ENCODE measurements around the gene UBQLN4.
"Not testable (repeated sequence)": the region's sequence is repeated elsewhere in the genome, so short reads cannot be mapped to it uniquely, and the experiment has no call there.

Gene UBQLN4

DNA sequence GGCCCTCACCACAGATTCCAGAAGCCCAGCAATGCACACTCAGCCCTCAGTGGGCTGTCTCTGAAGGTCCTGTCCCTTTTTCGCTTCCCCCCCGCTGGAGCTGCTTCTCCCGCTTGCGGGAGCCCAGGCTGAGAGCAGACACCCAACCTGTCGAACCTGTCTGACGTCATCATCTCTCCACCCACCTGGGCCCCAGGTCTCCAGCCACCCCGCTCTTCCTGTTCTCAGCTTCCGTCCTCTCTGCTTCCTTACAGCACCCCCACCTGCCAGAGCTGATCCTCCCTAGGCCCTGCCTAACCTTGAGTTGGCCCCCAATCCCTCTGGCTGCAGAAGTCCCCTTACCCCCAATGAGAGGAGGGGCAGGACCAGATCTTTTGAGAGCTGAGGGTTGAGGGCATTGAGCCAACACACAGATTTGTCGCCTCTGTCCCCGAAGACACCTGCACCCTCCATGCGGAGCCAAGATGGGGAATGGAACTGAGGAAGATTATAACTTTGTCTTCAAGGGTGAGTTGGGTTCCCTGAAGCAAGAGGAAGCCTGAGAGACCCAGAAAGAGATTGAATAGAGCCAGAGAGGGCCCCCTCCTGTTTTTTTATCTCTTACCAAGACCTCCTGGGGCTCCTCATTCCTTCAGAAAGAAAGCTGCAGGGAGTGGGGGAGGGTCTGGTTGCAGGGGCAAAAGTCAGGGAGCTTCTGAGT, 7.5 kb upstream of the UBQLN4 start, which contains the start of gene RAB25:
TSS of gene RAB25 (plus strand) at position 224 of the 700 bp plus-strand sequence. CDS start at position 465, 241 bp downstream.
- DNase-seq (ENCODE audit: low spot score): no peak

DNA sequence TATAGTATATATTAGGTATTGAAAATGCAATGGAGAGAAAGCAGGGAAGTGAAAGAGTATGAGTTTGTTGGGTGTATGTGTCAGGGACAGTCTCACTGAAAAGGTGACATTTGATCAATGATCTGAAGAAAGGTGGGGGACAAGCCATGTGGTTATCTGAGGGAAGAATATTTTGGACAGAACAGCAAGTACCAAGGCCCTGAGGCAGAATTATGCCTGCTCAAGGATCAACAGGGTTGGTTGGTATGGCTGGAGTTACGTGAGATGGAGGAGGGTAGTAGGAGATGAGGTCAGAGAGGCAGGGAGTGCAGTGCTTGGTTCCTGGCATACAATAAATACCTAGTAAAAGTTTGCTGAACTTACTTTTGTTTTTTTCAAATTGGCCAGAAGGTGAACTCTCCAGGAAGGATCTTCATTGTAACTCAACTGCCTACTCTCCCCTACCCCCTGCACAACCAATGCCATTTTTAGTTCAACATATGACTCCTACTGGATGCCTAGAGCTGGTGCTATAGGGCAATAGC, 2.8 kb upstream of the UBQLN4 start:
- DNase-seq (ENCODE audit: low spot score): no peak

DNA sequence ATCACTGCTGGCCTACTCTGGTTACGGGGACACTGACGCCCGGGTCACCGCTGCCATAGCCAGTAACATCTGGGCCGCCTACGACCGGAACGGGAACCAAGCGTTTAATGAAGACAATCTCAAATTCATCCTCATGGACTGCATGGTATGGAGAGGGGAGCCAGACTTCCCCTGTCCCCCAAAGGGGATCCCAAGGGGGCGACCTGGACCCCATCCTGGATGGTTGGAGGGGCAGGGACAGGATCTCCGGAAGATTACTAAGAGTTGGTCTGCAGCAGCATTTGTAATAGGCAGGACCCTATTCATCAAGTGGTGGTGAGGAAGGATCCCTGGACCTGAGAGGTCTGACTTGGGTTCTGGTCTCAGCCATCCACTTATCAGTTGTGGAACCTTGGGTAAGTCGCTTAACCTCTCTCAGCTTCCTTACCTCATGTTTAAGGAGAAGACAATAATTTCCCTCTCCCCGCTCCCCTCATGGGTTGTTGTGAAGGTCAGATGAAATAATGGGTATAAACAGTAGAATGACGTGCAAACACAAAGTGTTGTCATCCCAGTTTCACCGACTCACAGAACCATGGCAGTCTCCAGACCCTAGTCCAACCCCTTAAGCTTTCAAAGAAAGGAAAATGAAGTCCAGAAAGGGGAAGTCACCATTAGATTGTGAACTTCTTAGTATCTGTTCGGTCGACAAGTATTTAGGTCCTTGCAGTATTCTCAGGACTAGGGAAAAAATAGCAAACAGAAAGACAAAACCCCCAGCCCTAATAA, 1.9 kb upstream of the UBQLN4 start:
- no peak for DNase-seq (ENCODE audit: low spot score)

DNA sequence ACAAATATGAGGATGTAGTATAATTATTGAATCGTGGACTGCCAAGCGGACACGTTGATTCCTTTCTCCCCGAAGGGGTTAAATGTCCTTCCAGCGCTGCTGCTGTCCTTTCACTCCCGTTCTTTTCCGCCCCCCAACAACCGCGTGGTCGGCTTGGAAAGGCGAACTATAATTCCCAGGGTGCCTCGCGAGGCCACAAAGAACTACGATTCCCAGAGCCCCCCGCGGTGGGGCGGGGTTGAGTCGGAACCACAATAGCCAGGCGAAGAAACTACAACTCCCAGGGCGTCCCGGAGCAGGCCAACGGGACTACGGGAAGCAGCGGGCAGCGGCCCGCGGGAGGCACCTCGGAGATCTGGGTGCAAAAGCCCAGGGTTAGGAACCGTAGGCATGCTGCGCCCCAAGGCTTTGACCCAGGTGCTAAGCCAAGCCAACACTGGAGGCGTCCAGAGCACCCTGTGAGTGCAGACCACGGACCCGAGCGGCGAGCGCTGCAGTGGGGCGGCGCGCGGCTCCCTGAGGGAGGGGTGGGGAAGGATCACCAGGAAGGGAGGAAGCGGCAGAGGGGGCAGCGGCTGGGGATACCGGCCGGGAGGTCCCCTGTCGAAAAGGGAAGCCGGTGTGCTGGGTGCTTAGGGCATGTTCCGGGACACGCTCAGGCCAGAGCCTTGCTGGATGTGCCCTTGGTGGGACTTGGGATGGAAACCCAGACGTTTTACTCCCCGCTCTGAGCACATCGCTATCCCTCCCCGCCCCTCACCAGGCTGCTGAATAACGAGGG, 1.1 kb upstream of the UBQLN4 start, which contains the start of gene LAMTOR2:
TSS of gene LAMTOR2 (plus strand) at position 283 of the 781 bp plus-strand sequence. CDS start at position 391, 108 bp downstream.
- DNase-seq (ENCODE audit: low spot score): peak; percentile 94

DNA sequence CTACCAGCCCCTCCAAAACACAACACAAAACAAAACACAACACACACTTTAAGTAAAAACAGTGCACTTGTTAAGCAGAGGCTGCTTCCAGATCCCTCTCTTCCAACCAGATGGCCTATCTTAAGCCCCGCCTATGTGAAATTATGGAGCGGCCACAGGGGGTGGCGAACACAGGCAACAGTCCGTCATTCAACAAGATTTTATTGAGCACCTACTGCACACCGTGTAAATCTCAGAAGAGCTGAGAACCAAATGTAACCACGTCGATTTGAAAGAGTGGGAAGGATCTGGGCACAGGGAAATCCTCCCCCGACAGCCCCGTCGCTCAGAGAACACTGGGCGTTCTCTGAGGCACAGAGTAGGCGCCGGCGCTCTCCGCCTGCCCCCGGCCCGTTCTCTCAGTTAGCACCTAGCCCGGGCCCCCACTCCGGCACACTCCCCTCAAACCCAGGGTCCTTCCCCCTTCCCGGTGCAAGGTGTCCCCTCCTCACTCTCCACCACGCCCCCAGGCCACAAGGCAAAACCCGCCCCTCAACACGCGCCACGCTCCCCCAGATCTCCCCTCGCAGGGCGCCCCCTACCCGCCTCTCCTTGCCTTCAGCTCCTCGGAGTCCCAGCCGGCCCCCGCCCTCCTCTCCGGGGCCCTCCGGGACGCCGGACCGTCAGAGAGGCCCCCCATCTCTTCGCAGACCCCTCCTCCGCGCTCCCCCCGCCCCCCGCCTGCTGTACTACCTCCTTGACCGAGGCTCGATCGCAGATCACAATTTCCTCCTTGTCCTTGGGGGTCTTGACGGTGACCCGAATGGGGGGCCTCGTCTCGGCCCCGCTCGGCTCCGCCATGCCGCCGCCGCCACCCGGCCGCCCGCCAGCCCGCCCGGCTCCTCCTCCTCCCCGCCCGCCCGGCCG, 483 bp downstream of the UBQLN4 start:
- DNase-seq (ENCODE audit: low spot score): peak; percentile 62

DNA sequence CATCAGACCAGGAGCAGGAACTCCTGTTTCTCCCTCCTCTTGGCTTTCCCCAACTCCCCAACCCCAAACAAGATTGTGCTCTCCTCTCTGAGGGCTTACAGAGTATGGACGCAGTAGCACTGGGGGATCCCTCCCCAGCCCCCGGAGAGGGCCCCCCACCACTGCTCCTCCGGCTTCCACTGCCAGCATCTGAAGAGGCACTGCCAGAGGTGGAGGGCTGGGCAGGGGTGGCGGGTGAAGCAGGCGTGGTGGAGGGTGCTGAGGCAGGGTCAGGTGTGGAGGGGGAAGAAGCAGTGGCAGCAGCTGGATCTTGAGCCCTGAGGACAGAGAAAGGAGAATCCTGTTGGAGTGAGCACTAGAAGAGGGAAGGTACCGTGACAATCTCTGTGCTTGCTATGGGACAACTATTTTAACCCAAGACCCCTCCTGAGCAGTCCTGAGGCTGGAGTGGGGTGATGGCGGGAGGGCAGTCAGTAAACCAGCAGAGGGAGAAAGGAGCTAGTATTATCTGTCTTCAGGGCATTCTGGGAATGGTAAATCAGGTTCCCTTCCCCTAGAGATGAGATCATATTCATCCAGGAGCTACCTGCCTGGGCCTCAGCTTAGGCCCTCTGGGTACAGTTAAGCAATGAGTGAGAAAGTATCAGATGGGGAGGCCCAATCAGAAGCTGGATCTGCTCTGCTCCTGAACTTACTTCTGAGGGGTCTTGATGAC, 2.4 kb downstream of the UBQLN4 start:
- DNase-seq (ENCODE audit: low spot score): no peak

DNA sequence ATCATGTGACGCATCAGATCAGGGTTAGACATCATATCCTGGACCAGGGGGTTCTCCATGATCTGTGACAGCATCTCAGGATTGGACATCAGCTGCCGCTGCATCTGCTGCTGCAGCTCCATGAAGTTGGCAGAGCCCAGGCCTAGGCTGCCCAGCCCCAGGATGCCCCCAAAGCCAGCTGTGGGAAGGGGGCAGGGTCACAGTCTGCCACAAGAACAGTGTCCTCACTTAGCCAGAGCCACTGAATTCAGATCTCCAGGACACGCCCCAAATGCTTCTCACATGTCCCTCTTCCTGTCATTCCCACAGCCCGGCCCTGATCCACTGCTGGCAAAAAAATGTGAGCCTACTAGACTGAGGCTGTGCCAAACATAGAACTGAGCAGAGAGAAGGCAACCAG, 3.2 kb downstream of the UBQLN4 start:
- DNase-seq (ENCODE audit: low spot score): no peak

DNA sequence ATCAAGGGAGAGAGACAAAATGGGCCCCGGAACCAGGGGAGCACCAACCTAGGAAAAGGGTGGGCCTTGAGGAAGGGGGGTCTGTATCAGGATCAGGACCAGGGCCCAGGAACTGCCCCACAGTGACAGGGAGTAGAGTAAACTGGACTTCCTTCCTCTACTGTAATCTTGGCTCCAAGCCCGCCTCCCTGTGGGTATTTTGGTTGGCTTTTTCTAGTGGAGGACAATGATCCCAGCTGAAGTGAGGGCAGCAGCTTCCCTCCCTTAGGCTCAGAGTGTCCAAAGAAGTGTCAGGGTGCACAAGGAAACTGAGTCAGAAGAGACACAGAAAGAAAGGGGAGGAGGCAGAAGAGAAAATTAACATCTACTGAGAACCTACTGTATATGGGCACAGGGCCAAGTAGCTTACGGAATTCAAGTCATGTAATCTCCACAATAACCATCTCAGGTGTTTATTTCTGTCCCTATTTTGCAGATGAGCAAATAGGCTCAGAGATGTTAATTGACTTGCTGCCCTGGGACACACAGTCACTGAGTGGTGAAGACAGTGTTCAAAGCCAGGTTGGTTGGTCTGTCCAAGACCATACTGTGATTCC, 4.8 kb downstream of the UBQLN4 start:
- DNase-seq (ENCODE audit: low spot score): no peak

DNA sequence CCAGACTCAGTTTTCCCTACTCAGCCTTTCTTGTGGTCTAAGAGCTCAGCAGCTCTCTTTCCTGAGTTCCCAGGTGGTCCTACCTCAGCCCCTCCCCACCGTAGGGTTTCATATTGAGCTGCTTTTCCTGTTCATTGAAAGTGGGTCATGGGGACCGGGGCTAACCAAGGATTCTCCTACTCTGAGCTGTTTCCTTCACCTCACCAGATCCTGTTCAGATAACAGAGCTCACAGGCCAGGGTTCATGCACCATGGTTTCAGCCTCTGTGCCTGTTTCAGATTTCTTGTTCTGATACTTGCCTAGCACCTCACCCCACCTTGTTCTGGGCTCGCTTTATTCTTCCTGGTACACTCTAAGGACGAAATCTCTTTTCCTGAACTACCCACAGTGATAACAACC, 8.5 kb downstream of the UBQLN4 start:
- DNase-seq (ENCODE audit: low spot score): no peak

DNA sequence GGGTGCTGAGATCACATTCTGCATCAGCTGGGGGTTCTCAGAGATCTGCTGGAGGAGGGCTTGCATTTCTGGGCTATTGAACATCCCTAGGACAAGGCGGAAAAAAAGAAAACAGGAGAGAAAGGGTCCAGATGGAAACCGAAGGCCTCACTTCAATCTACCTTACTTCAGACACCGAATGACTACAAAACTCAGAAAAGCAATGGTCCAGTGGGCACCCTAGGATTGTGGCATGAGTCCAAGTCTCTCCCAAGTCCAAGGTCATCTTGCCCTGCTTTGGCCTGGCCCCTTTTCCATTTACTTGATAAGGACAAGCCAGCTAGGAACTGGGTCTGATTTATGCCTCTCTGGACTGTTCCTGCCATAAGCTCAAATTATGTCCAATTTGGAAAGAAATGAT, 10.8 kb downstream of the UBQLN4 start:
- no peak for DNase-seq (ENCODE audit: low spot score)

DNA sequence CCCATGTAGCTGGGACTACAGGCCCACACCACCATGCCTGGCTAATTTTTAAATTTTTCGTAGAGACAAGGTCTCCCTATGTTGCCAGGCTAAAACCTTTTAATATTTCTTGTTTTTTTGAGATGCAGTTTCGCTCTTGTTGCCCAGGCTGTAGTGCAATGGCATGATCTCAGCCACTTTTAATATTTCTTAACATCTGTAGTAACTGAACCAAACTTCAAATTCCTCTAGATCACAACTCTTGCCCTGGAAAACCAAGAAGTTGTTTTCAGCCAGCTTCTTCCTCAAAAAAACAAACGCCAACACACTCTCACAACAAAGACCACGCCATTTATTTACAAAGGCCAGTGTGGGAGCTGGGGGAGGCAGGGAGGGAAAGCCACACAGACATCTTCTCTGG, 18.6 kb downstream of the UBQLN4 start:
- not testable (repeated sequence) for DNase-seq (ENCODE audit: low spot score)

DNA sequence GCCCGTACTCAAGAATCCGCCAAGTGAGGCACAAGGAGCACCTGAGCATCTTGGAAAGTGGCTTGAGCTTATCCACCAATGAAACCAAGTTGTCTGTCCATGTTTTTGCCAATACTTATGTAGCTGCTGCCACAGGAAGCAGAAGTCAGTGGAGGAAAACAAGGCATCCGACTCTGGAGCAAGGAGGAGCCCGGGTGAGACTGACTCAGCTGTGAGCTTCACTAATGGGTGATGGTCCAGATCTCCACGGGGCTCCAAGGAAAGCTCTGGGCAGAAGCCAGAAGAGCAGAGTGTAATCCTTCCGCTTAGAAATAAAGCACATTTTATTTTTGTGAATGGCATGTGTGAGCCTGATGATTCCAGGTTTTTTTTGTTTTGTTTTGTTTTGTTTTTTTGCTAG, 20.6 kb downstream of the UBQLN4 start:
- DNase-seq (ENCODE audit: low spot score): no peak

DNA sequence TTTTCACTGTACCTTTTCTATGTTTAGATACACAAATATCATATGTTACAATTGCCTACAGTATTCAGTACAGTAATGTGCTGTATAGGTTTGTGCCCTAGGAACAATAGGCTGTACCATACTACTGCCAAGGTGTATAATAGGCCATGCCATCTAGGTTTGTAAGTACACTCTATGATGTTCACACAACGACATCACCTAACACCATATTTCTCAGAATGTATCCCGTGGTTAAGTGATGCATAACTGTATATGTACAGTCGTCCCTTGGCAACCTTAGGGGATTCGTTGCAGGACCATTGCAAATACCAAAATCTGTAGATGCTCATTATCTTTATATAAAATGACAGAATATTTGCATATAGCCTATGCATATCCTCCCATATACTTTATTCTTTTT, 27.0 kb downstream of the UBQLN4 start:
- no peak for DNase-seq (ENCODE audit: low spot score)

DNA sequence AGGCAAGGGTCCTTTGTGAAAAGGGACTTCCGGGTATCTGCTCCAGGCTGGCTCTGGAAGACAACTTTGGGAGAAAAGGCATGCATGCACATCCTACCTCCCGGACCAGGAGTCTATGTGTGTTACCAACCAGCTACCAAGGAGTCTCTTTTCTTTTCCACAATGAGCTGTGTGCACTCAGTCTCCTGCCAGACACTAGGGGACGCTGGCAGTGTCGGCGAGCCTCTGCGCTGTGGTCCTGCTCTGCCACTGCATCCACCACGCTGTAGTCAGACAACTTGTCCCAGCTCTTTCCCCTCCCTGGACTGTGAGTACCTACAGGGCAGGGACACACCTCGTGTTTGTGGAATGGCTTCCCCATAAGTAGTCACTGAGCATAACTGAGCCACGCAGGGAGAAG, 27.7 kb downstream of the UBQLN4 start:
- no peak for DNase-seq (ENCODE audit: low spot score)

DNA sequence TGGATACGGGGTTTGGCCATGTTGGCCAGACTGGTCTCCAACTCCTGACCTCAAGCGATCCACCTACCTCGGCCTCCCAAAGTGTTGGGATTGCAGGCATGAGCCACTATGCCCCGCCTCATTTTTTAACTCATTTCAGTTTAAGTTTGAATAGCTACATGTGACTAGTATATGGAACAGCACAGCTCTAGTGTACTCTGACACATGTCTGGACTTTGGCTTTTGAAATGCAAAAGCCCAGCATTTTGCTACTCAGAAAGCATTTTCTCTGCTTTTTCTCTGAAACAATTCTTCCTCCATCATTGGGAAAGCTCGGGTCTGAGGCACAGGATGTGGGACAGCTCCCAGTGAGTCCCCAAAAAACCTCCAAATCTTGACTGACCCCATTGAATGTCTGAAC, 28.8 kb downstream of the UBQLN4 start:
- DNase-seq (ENCODE audit: low spot score): no peak

DNA sequence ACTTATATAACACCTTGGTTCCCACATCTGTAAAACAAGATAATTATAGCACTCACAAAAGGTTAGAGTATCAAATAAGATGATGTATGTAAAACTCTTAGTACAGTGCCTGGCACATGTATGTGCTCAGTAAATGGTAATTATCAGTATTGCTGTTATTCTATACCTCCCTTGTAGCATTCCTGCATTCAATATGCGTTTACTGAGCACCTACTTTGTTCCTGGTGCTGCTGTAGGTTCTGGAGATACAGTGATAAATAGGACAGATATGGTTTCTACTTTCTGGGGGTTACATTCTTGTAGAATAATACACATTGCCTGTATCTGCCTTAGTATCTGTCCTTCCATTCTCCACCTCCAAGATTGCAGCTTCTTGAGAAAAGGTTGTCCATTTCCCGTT, 31.6 kb downstream of the UBQLN4 start:
- DNase-seq (ENCODE audit: low spot score): no peak

DNA sequence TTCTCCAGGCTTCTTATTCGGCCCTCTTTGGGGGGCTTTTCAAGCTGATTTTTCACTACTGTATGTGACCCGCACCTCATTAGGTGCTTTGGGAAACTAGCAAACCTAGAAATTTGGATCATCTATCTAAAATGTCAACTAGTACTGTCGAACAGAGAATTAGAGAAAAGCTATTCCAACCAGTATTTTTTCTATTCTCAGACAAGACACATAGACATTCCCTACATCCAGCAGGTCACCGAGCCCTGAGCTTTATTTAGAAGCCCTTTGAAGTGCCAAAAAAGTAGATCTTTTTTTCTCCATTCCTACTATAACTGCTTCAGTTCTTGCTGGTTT, 32.5 kb downstream of the UBQLN4 start:
- no peak for DNase-seq (ENCODE audit: low spot score)

DNA sequence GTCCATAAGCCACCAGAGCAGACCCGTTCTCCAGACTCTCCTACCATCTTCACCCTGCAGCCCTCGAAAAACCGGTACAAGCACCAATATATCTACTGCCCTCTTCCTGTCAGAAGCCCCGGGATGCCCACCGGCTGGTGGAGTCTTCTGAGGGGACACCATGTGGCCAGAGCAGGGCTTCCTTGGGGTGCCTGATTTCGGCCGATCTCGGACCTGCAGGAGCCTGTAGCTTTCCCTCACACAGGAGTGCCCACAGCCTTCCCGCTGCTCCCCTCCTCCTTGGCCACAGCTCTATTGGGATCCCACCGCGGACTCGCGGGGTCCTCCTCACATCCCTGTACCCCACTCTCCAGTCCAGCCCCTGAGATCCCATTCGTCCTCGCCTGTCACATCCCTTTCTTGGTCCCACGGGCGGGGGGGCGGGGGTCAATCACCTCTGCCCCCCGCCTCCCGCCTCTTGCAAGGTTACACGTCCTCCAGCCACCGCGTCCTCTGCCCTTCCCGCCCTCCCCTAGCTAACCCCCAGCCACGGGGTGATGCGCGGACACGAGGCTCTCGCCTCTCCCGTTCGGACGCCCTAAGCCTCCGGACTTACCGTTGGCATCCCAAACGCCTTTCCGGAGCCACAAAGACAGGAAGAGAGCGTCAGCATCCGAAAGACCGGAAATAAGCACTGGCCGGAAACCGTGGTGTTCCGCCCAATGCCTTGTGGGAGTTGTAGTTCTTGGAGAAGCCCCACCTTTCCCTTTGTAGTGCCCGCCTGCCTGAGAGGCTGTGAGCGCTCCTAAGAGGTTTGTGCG, 33.1 kb downstream of the UBQLN4 start, which contains the start of gene SSR2:
TSS of gene SSR2 (minus strand) at position 659 of the 800 bp plus-strand sequence. CDS start 784 bp downstream, outside the sequence.
- peak; percentile 87 for DNase-seq (ENCODE audit: low spot score)

DNA sequence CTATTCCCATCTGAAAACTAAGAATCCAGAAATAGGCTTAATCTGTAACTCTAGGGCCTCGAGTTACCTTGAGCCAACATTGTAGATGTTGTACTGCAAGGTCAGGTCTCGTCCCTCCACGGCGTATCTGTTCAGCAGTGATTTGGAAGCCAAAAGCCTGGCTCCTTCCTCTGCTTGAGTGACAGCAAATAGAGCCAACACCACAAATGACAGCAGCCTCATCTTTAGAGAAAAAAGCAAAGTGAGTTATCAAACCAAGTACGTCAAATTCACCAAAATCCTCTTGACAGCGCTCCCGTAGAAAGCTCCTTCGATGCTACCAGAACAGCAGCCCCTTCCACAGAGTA, 33.7 kb downstream of the UBQLN4 start:
- no peak for DNase-seq (ENCODE audit: low spot score)

DNA sequence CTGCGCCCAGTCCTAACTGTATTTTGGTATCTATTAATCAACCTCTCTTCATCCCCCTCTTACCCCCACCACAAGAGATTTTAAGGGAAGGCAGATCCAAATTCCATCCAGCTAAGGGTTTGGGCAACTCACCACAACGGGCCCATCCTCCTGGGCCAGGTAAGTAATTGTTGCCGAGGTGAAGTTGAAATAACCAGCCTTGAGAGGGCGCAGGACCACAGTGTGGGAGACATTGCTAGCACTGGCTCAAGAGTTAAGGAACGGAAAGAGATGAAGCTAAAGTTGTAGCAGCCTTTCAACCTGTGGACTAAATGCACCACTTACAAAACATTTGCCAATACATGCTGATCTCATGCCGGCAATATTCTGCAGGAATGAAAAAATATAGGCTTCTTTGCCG, 38.8 kb downstream of the UBQLN4 start:
- no peak for DNase-seq (ENCODE audit: low spot score)

Measured in CD4-positive, alpha-beta T cell treated with Interleukin-6 at 100 ng/mL for 8 hours (primary cell).